Activated naive CD4-positive, alpha-beta T cell treated with anti-CD3 and anti-CD28 coated beads, Interleukin-2, amount 50 U/mL, for 24 hours (primary cell): ENCODE results near the gene PRAC2.

Experiments used
- H3K27ac Mint-ChIP-seq: one replicate; pipeline ENCODE4 v1.8.0; 2021; ENCODE audit warnings: mild to moderate bottlenecking, mixed read lengths
- H3K27me3 Mint-ChIP-seq: one replicate; pipeline ENCODE4 v1.8.0; 2021; ENCODE audit warnings: mixed read lengths
- H3K36me3 Mint-ChIP-seq: one replicate; pipeline ENCODE4 v1.8.0; 2021; ENCODE audit warnings: mixed read lengths
- H3K4me1 Mint-ChIP-seq: one replicate; pipeline ENCODE4 v1.8.0; 2021; ENCODE audit warnings: mixed read lengths
- H3K4me3 Mint-ChIP-seq: one replicate; pipeline ENCODE4 v1.8.0; 2021; ENCODE audit warnings: mild to moderate bottlenecking, mixed read lengths
- H3K9me3 Mint-ChIP-seq: one replicate; pipeline ENCODE4 v1.8.0; 2021; ENCODE audit warnings: mixed read lengths

The PRAC2 gene

DNA sequence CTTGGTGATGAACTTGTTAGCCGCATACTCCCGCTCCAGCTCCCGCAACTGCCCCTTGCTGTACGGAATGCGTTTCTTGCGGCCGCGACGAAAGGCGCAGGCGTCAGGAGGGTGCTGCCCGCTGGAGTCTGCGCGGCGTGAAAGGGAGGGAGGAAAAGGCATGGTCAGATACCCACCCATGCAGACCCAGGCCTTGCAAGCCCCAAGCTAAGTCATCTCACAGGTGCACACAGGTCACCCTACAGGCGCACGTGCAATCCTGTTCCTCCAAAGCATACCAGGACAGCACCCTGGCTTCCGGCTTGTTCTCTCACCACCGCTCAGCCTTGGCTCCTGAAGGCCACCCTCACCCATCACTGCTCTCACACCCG is 3.9 kb downstream of the PRAC2 start:
- H3K9me3 Mint-ChIP-seq = no peaks in the 10 kb centered on the region
- peaks cover 79% of the 10 kb centered on the region for H3K27me3 Mint-ChIP-seq
- H3K4me1 Mint-ChIP-seq = peaks cover 40% of the 10 kb centered on the region
- H3K27ac Mint-ChIP-seq = no peak overlapping the region
- H3K36me3 Mint-ChIP-seq = no peaks in the 10 kb centered on the region
- no peak overlapping the region for H3K4me3 Mint-ChIP-seq

DNA sequence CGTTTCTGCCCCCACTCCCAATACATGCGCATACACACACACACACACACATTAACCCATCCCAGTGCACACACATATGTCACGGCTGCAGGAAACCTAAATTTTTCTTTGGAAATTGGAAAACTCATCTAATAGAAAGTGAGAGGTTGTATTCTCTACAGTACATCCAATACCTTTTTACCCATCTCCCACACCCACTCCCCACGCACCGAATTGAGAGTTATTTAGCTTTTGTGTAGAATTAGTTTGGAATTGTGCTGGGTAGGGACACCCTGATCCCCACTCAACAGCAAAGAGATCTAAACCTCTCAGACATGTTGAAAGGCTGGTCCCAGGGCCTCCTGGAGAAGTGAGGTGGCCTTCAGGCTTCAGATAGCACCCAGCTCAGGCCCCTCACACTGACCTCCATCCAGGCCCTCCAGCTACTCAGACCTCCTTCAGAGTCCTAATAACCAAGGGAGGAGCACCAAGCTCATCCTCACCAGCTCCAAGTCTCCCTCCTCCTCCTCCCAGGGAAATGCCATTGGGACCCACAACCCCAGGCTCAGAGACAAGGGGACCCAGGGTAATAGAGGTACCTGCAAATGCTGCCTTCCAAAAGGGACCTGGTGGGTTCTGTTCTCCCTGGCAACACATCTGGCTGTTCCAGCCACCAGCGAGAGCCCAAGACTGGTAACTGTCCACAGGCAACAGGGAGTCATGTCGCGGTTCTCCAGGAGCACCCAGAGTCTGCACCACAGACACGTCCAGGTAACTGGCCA is 4.6 kb downstream of the PRAC2 start:
- peaks cover 78% of the 10 kb centered on the region for H3K27me3 Mint-ChIP-seq
- no peaks in the 10 kb centered on the region for H3K9me3 Mint-ChIP-seq
- peak overlapping the region; percentile 72 for H3K4me3 Mint-ChIP-seq
- H3K27ac Mint-ChIP-seq = no peak overlapping the region
- no peaks in the 10 kb centered on the region for H3K36me3 Mint-ChIP-seq
- H3K4me1 Mint-ChIP-seq = peaks cover 42% of the 10 kb centered on the region

DNA sequence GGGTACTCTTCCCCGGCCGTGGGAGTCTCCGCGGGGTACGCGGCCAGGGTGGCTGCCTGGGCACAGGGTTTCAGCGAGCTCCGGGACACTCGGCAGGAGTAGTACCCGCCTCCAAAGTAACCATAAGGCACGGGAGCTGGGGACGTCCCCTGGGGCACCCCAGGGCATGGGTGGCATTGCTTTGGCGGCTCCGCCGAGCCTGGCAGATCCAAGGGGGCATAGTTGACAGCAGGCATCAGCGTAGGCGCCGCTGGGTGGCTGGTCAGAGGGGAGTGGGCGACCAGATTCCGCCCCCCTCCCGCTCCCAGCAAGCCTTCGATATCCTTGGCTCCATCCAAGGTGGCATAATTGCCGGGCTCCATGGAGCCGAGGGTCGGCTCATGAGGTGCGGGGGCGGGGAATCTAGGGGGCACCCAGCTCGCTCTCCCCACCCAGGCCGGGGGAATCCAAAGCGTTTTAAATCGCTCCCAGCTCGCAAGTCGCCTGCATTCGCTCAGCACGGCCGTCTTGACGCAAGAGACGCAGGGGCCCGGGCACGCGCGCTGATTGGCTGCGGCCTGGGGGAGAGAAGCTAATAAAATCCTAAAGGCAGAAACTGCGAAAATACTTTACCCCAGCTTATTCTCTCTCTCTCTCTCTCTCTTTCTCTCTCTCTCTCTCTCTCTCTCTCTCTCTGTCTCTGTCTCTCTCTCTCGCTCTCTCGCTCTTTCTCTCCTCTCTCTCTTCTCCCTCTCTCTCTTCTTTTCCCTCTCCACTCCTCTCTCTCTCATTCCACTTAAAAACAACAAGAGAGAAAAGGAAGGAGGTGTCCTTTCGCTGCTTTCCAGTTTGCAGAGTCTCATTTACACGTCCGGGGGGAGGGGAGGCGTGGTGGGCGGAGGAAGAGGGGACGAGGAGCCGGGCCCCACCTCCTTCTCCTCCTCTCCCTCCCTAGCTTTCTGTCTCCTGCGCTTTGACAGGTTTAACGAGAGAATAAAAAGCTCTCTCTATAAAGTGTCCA is 5.5 kb downstream of the PRAC2 start, which contains the start of gene HOXB13:
TSS of gene HOXB13 (minus strand) at position 519 of the 1,000 bp plus-strand sequence. CDS start at position 362, 157 bp downstream.
- peak within 1 kb of the TSS; percentile 72 for H3K4me3 Mint-ChIP-seq
- H3K27ac Mint-ChIP-seq = no peak within 1 kb of the TSS
- peaks cover 43% of the 10 kb centered on the region for H3K4me1 Mint-ChIP-seq

DNA sequence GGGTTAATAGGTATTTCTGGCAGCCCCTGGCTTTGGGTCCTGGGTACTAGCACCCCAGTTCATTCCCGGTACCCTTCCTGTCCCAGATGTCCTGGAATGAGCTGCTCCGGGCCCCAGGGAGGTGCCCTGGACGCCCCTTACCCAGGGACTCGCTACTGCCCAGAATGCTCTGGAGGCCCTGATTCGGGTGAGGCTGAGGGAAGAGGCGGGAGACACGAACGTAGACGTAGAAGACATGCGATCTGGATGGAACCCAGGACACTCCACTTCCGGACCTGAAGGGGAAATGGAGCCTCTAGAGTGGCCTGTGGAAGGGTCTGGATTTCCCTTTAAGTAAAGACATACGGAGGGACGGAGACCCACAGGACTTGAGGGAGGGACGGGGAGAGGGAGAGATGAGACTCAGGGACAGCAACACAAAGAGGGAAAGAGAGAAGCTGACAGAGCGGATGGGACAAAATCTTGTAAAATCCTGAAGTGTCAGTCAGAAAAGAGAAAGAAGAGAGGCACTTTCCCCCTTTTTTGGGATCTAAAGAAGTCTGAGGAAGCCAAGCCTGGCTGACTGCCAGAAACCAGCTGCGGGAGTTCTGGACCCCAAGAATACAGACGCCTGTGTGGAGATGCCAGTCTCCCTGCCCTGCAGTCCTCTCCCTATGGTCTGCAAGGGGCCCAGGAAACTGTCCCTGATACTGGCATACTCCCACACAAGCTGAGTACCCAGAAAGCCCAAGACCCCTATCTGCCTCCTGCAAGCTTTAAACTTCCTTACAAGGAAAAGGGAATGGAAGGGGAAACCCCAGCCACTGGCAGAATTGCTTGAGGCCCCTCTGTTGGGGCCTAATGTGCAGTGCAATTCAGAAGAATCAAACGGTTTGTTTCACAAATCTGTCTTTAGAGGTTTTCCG is 6.6 kb downstream of the PRAC2 start:
- Mint-ChIP-seq H3K9me3 (no peaks in the 10 kb centered on the region), H3K36me3 (no peaks in the 10 kb centered on the region), H3K27me3 (peaks cover 78% of the 10 kb centered on the region), H3K27ac (no peak overlapping the region), H3K4me1 (peaks cover 41% of the 10 kb centered on the region), H3K4me3 (no peak overlapping the region)

More for the DNA sequence above, 5.5 kb downstream of the PRAC2 start, which contains the start of gene HOXB13:
- no peaks in the 10 kb centered on the region for H3K36me3 Mint-ChIP-seq
- H3K27me3 Mint-ChIP-seq = peaks cover 76% of the 10 kb centered on the region
- no peaks in the 10 kb centered on the region for H3K9me3 Mint-ChIP-seq

DNA sequence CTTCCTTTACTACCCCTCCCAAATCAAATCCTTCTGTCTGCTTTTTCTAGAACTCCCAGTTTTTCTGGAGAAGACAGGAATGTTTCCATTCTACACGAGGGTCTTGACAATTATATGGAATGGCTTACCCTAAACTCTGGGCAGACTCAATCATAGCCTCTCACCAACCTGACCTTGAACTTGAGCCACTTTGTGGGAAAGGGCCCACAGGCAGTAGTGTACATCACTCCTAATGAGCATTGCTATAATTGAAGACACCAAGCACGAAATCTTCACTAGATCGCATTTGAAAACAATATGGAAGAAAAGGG is 7.2 kb downstream of the PRAC2 start:
- Mint-ChIP-seq H3K27ac (no peak overlapping the region), H3K4me3 (no peak overlapping the region), H3K27me3 (peaks cover 79% of the 10 kb centered on the region)

DNA sequence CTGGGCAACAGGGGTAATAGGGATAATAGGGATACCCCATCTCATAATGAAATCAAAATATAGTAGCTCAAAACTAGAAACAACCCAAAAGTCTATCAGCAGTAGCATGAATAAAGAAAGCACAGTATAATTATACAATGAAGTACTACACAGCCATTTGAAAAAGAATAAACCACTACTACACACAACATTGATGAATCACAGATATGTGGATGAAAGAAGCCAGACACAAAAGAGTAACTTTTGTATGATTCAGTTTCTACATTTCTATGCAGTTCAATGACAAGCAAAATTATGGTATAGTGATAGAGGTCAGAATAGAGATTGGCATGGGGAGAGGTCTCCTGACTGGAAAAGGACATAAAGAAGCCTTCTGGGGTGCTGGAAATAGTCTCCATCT is 8.4 kb downstream of the PRAC2 start:
- Mint-ChIP-seq H3K9me3 (no peaks in the 10 kb centered on the region), H3K4me3 (no peak overlapping the region), H3K36me3 (no peaks in the 10 kb centered on the region), H3K4me1 (peaks cover 36% of the 10 kb centered on the region), H3K27me3 (peaks cover 80% of the 10 kb centered on the region), H3K27ac (no peak overlapping the region)

More for the DNA sequence above, 7.2 kb downstream of the PRAC2 start:
- no peaks in the 10 kb centered on the region for H3K9me3 Mint-ChIP-seq
- H3K36me3 Mint-ChIP-seq = no peaks in the 10 kb centered on the region
- peaks cover 37% of the 10 kb centered on the region for H3K4me1 Mint-ChIP-seq

DNA sequence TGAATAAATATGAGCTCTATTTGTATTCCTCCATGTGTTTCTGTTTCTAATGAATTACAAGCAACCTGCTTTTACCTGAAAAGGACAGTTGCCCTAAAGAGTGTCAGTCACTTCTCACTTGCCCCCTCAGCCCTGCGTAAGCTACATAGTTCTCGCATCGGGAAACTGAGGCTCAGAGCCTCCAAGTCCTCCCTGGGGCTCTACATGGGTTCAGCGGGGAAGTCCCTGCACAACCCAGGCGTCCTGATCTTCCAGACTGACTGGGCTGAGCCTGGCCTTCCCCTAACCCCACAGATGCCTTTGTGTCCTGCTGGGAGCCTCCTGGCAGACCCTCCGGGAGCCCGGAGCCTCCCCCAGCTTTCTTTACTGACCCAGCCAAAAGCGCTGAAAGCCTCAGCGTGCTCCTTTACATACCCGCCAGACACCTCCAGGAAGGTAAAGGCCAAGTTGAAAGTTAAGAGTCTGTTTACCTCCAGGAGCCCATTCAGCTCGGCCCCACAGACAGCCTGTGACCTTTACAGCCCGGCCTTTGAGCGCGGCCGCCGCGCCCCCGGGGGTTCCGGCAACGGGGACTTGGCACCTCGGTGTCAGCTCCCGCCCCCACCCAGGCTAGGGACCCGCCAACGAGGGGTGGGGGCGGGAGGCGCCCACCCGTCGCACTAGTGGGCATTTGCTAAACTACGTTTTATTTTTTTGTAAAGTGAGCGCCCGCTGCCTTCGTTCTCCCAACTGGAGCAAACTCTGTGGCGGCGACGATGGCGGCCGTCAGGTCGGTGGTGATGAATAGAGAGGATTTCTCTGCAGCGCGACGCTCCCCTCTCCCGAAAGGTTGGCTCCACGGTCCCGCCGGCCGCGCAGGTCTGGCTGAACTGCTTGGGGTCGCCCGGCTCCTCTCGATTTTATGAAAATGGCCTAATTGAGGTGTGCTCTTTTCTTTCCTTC is 10.0 kb downstream of the PRAC2 start:
- Mint-ChIP-seq H3K9me3 (no peaks in the 10 kb centered on the region), H3K27ac (no peak overlapping the region), H3K4me3 (peak overlapping the region; percentile 47), H3K27me3 (peaks cover 75% of the 10 kb centered on the region), H3K36me3 (no peaks in the 10 kb centered on the region), H3K4me1 (peaks cover 29% of the 10 kb centered on the region)

DNA sequence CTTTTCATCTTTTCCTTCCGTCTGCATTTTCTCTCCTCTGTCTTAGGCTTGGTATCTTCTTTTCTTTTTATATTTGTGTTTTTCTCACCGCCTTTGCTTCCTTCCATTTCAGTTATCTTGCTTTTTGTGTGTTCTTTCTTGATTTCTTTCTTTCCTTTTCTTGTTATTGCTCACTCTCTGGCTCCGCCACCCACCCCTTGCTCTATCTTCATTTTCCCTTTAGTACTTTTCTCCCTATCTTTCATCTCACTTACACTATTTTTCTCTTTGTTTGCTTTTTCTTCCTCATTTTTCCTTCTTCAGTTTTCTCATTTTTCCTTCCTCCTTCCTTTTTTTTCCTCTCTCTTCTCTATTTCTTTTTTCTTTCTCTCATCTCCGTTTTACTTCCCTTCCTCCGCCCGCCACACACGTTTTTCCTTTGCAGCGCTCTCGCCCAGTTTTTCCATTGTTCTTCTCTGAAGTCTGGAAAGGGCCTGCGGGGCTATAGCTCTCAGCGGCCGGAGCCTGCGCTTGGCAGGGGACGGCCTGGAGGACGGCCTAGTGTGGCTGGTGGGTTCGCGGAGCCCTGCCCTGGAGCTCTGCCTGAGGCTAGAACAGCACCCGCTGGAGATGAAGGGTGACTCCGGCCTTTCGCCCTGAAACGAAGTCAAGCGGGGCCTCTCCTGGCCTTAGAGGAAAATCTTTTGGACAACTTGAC is 10.8 kb downstream of the PRAC2 start:
- no peaks in the 10 kb centered on the region for H3K9me3 Mint-ChIP-seq
- H3K4me3 Mint-ChIP-seq = peak overlapping the region; percentile 47
- peak overlapping the region; percentile 82 for H3K27ac Mint-ChIP-seq

DNA sequence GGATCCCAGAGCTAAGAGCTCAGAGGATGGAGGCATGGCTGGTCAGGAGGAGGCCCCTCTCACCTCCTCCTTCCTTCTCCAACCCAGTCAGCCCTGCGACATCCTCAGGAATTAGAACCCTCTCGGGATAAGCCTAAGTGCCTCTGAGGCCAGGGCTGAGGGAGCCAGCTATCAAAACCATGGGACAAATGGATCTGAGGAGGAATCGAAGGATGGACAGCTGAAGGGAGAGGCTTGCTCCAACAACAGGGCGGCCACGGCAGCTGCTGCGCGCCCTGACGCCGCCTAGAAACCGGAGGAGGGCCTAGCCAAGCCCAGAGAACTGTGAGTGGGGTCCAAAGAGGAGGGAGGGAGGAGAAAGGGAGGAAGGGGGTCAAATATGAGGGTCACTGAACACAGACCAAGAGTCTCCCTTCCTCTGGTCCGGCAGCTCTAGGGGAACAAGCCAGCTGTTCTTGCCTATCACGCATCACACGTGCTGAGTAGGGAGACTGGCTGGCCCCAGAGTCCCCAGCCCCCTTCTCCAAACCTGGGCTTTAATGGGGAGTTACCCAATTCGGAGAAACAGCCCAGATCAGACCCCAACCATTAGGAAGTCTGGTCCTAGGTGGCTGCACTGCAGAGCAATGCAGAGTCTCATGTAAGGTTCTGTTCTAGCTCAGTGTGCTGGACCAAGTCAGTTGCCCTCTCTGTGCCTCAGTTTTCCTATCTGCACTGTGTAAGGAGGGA is 11.5 kb downstream of the PRAC2 start:
- no peak overlapping the region for H3K27ac Mint-ChIP-seq
- H3K4me3 Mint-ChIP-seq = no peak overlapping the region
- no peaks in the 10 kb centered on the region for H3K36me3 Mint-ChIP-seq
- peaks cover 79% of the 10 kb centered on the region for H3K27me3 Mint-ChIP-seq
- H3K4me1 Mint-ChIP-seq = peaks cover 26% of the 10 kb centered on the region
- no peaks in the 10 kb centered on the region for H3K9me3 Mint-ChIP-seq

More for the DNA sequence above, 10.8 kb downstream of the PRAC2 start:
- no peaks in the 10 kb centered on the region for H3K36me3 Mint-ChIP-seq
- peaks cover 25% of the 10 kb centered on the region for H3K4me1 Mint-ChIP-seq
- peaks cover 77% of the 10 kb centered on the region for H3K27me3 Mint-ChIP-seq

DNA sequence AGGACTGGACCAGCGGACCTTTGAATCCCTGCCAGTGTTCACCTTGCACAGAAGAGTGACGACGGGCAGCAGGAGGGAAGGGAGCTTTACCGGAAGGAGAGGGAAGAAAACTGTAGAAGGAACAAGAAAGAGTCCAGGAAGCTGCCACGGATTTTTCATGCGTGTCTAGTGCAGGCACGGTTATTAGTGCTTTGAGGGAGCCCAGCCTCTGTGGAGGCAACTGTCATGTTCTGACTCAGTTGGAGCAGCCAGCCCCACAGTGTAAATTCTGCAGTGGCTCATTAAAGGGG is 12.0 kb downstream of the PRAC2 start:
- H3K4me1 Mint-ChIP-seq = peaks cover 24% of the 10 kb centered on the region
- no peaks in the 10 kb centered on the region for H3K36me3 Mint-ChIP-seq
- H3K9me3 Mint-ChIP-seq = no peaks in the 10 kb centered on the region
- H3K27me3 Mint-ChIP-seq = peaks cover 76% of the 10 kb centered on the region
- H3K27ac Mint-ChIP-seq = no peak overlapping the region
- no peak overlapping the region for H3K4me3 Mint-ChIP-seq

DNA sequence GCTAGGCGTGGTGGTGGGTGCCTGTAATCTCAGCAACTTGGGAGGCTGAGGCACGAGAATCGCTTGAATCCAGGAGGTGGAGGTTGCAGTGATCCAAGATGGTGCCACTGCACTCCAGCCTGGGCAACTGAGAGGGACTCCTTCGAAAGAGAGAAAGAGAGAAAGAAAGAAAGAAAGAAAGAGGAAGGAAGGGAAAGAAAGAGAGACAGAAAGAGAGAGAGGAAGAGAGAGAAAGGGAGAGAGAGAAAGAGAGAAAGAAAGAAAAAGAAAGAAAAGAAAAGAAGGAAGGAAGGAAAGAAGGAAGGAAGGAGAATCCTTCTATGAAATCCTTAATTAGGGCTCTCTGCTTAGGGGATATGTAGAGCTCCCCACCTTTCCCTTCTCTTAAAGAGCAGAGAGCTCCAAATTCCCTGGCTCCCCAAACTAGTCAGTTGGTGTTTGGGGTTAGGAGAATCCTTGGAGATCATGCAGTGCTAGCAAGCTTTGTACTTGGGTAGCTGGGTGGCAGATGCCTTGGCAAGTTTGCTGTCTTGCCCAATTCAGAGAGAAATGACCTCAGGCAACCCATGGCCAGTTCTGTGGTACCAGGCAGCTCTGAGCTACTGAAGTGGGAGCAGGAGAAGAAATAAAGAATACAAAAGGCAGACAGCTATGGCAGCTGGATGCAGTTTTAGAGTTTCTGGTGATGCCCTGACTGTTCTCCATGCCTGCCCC is 14.5 kb downstream of the PRAC2 start:
- Mint-ChIP-seq H3K27ac (peak overlapping the region; percentile 44), H3K4me3 (no peak overlapping the region), H3K4me1 (peaks cover 24% of the 10 kb centered on the region), H3K9me3 (no peaks in the 10 kb centered on the region), H3K36me3 (no peaks in the 10 kb centered on the region), H3K27me3 (peaks cover 75% of the 10 kb centered on the region)

DNA sequence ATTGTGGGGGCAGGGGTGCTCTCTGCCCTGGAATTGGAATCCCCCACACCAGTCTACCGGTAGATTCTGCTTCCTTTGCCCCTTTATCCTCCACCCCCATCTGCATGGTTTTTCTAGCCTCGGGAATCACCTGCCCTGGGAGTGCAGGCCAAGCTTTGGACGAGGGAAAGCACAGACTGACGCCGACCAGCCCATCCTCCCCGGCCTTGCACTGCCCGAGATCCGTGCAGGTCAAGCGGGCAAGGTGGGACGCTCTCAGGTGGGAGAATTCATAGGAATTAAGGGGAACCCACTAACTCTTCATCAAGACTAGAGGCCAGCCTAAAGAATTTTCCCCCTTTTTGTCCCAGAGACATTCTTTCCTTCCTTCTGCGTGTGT is 15.4 kb downstream of the PRAC2 start:
- Mint-ChIP-seq H3K36me3 (no peaks in the 10 kb centered on the region), H3K27me3 (peaks cover 76% of the 10 kb centered on the region), H3K4me3 (no peak overlapping the region), H3K27ac (no peak overlapping the region), H3K4me1 (peaks cover 18% of the 10 kb centered on the region), H3K9me3 (no peaks in the 10 kb centered on the region)
